T-helper 17 cell (primary cell): ENCODE measurements around the gene FAM163B. TPM values are rescaled to one million over a fixed set of nuclear protein-coding genes. Genes with fewer than 3 reads are reported as not detected.

ENCODE experiments used
- ATAC-seq: fragments of 150-1000 bp; cut with Tn5 transposase; 2 replicates; pipeline ENCODE4 v1.10.0; 2021; ENCODE audit warnings: mild to moderate bottlenecking, moderate library complexity
- DNase-seq, 3 donors: peaks; one replicate each; pipeline versions ENCODE4 v3.0.0 to v3.0.0-alpha.2; 2020 to 2021
- H3K9me3 ChIP-seq: one replicate; pipeline ENCODE4 v1.7.0; 2013; ENCODE audit warnings: low read length, mild to moderate bottlenecking; ENCODE audit not compliant: control insufficient read depth, poor library complexity, severe bottlenecking
- H3K27ac Mint-ChIP-seq: one replicate; pipeline ENCODE4 v1.8.0; 2022; ENCODE audit warnings: mild to moderate bottlenecking, moderate library complexity, mixed read lengths
- H3K27me3 Mint-ChIP-seq: one replicate; pipeline ENCODE4 v1.8.0; 2022; ENCODE audit warnings: mixed read lengths
- H3K36me3 Mint-ChIP-seq: one replicate; pipeline ENCODE4 v1.8.0; 2022; ENCODE audit warnings: low read depth, mixed read lengths
- H3K4me1 Mint-ChIP-seq: one replicate; pipeline ENCODE4 v1.8.0; 2022; ENCODE audit warnings: mild to moderate bottlenecking, mixed read lengths
- H3K4me3 Mint-ChIP-seq: one replicate; pipeline ENCODE4 v1.8.0; 2022; ENCODE audit warnings: mild to moderate bottlenecking, moderate library complexity, mixed read lengths
- total RNA-seq, 4 donors: library from RNA in 2 of 4; stranded (reverse) in 2 of 4; gene quantifications; one replicate each; pipeline ENCODE4 v1.2.3 and lab custom pipeline; 2022 to 2026

Gene FAM163B
- total RNA-seq, 2 donors from 2014 or later = not detected

- no peaks in the 10 kb centered on the region for H3K9me3 ChIP-seq
- Mint-ChIP-seq H3K36me3 (no peaks in the 10 kb centered on the region), H3K27ac (no peak overlapping the region), H3K27me3 (peaks cover 46% of the 10 kb centered on the region), H3K4me1 (peaks cover 2% of the 10 kb centered on the region), H3K4me3 (no peak overlapping the region)
- ATAC-seq (no peak), DNase-seq (no peak)
Observed at GRCh38 chr9:133554729-133555128, 54.5 kb downstream of the FAM163B start.

GRCh38 chr9:133553973-133554713, 55.0 kb downstream of the FAM163B start:
- no peak overlapping the region for H3K27ac Mint-ChIP-seq
- peaks cover 2% of the 10 kb centered on the region for H3K4me1 Mint-ChIP-seq
- DNase-seq = no peak
- no peak overlapping the region for H3K4me3 Mint-ChIP-seq
- ATAC-seq = no peak
- no peaks in the 10 kb centered on the region for H3K9me3 ChIP-seq
- H3K36me3 Mint-ChIP-seq = no peaks in the 10 kb centered on the region
- H3K27me3 Mint-ChIP-seq = peaks cover 46% of the 10 kb centered on the region

GRCh38 chr9:133553123-133553522, 56.1 kb downstream of the FAM163B start:
- Mint-ChIP-seq H3K27me3 (peaks cover 37% of the 10 kb centered on the region), H3K4me1 (no peaks in the 10 kb centered on the region), H3K36me3 (no peaks in the 10 kb centered on the region), H3K27ac (no peak overlapping the region), H3K4me3 (no peak overlapping the region)
- DNase-seq (no peak), ATAC-seq (no peak)
- no peaks in the 10 kb centered on the region for H3K9me3 ChIP-seq

- H3K4me3 Mint-ChIP-seq = no peak overlapping the region
- H3K4me1 Mint-ChIP-seq = no peaks in the 10 kb centered on the region
- H3K36me3 Mint-ChIP-seq = no peaks in the 10 kb centered on the region
- no peak overlapping the region for H3K27ac Mint-ChIP-seq
- no peak for ATAC-seq
- H3K27me3 Mint-ChIP-seq = peaks cover 36% of the 10 kb centered on the region
- no peaks in the 10 kb centered on the region for H3K9me3 ChIP-seq
- DNase-seq = no peak
Observed at GRCh38 chr9:133552236-133552635, 57.0 kb downstream of the FAM163B start.

GRCh38 chr9:133551446-133551845, 57.7 kb downstream of the FAM163B start:
- no peak for ATAC-seq
- no peaks in the 10 kb centered on the region for H3K9me3 ChIP-seq
- peaks cover 40% of the 10 kb centered on the region for H3K27me3 Mint-ChIP-seq
- no peak overlapping the region for H3K27ac Mint-ChIP-seq
- no peak overlapping the region for H3K4me3 Mint-ChIP-seq
- H3K4me1 Mint-ChIP-seq = no peaks in the 10 kb centered on the region
- H3K36me3 Mint-ChIP-seq = no peaks in the 10 kb centered on the region
- DNase-seq = no peak

- Mint-ChIP-seq H3K27me3 (peaks cover 30% of the 10 kb centered on the region), H3K27ac (no peak overlapping the region), H3K36me3 (no peaks in the 10 kb centered on the region), H3K4me3 (no peak overlapping the region), H3K4me1 (no peaks in the 10 kb centered on the region)
- DNase-seq (no peak), ATAC-seq (no peak)
- no peaks in the 10 kb centered on the region for H3K9me3 ChIP-seq
Observed at GRCh38 chr9:133547116-133547515, 62.1 kb downstream of the FAM163B start.

- H3K27me3 Mint-ChIP-seq = peaks cover 30% of the 10 kb centered on the region
- H3K27ac Mint-ChIP-seq = no peak overlapping the region
- no peak overlapping the region for H3K4me3 Mint-ChIP-seq
- ATAC-seq (no peak), DNase-seq (no peak)
- H3K4me1 Mint-ChIP-seq = no peaks in the 10 kb centered on the region
- H3K36me3 Mint-ChIP-seq = no peaks in the 10 kb centered on the region
- no peaks in the 10 kb centered on the region for H3K9me3 ChIP-seq
Observed at GRCh38 chr9:133546287-133546680, 62.9 kb downstream of the FAM163B start.

- Mint-ChIP-seq H3K27ac (no peak overlapping the region), H3K4me1 (no peaks in the 10 kb centered on the region), H3K27me3 (peaks cover 24% of the 10 kb centered on the region), H3K36me3 (no peaks in the 10 kb centered on the region), H3K4me3 (no peak overlapping the region)
- no peak for DNase-seq
- ATAC-seq = no peak
- no peaks in the 10 kb centered on the region for H3K9me3 ChIP-seq
Observed at GRCh38 chr9:133545494-133546286, 63.5 kb downstream of the FAM163B start.

GRCh38 chr9:133543772-133544467, 65.3 kb downstream of the FAM163B start:
- Mint-ChIP-seq H3K4me1 (peaks cover 3% of the 10 kb centered on the region), H3K4me3 (no peak overlapping the region), H3K27me3 (peaks cover 21% of the 10 kb centered on the region), H3K27ac (no peak overlapping the region), H3K36me3 (no peaks in the 10 kb centered on the region)
- H3K9me3 ChIP-seq = no peaks in the 10 kb centered on the region
- ATAC-seq (no peak), DNase-seq (no peak)

- DNase-seq (no peak), ATAC-seq (no peak)
- no peaks in the 10 kb centered on the region for H3K9me3 ChIP-seq
- Mint-ChIP-seq H3K4me1 (peaks cover 3% of the 10 kb centered on the region), H3K27me3 (peaks cover 15% of the 10 kb centered on the region), H3K36me3 (no peaks in the 10 kb centered on the region), H3K27ac (no peak overlapping the region), H3K4me3 (no peak overlapping the region)
Observed at GRCh38 chr9:133542002-133542401, 67.2 kb downstream of the FAM163B start.

- Mint-ChIP-seq H3K4me1 (peaks cover 3% of the 10 kb centered on the region), H3K27me3 (peaks cover 21% of the 10 kb centered on the region), H3K27ac (no peak overlapping the region), H3K36me3 (no peaks in the 10 kb centered on the region), H3K4me3 (no peak overlapping the region)
- no peaks in the 10 kb centered on the region for H3K9me3 ChIP-seq
- ATAC-seq = no peak
- no peak for DNase-seq
Observed at GRCh38 chr9:133540698-133541025, 68.5 kb downstream of the FAM163B start.

- Mint-ChIP-seq H3K27ac (no peak overlapping the region), H3K4me1 (peaks cover 3% of the 10 kb centered on the region), H3K4me3 (no peak overlapping the region), H3K27me3 (peaks cover 23% of the 10 kb centered on the region), H3K36me3 (no peaks in the 10 kb centered on the region)
- ATAC-seq (no peak), DNase-seq (no peak)
- no peaks in the 10 kb centered on the region for H3K9me3 ChIP-seq
Observed at GRCh38 chr9:133539991-133540697, 69.0 kb downstream of the FAM163B start.
